Stomach smooth muscle (tissue), 2 donors: ENCODE data around the gene PPP1R3D.

ENCODE experiments used
- H3K27ac ChIP-seq: one replicate; pipeline ENCODE4 v1.7.0; 2013; ENCODE audit warnings: mild to moderate bottlenecking, low read length, inconsistent platforms
- H3K27me3 ChIP-seq, 2 donors: one replicate each; pipeline ENCODE4 v1.7.0; 2013; ENCODE audit warnings: low read length in 2 of 2; ENCODE audit not compliant: insufficient read depth in 2 of 2, control insufficient read depth in 1 of 2
- H3K36me3 ChIP-seq, 2 donors: one replicate each; pipeline ENCODE4 v1.7.0; 2013; ENCODE audit warnings: low read length in 2 of 2; ENCODE audit not compliant: control insufficient read depth in 2 of 2, insufficient read depth in 2 of 2
- H3K4me1 ChIP-seq: one replicate; pipeline ENCODE4 v1.7.0; 2013; ENCODE audit warnings: low read length; ENCODE audit not compliant: control insufficient read depth, insufficient read depth
- H3K4me3 ChIP-seq, 2 donors: one replicate each; pipeline ENCODE4 v1.7.0; 2013; ENCODE audit warnings: low read length in 2 of 2
- H3K9ac ChIP-seq, 2 donors: one replicate each; pipeline ENCODE4 v1.7.0; 2013; ENCODE audit warnings: low read length in 2 of 2, mild to moderate bottlenecking in 1 of 2
- H3K9me3 ChIP-seq, 2 donors: one replicate each; pipeline ENCODE4 v1.7.0; 2013; ENCODE audit warnings: low read length in 2 of 2; ENCODE audit not compliant: control insufficient read depth in 2 of 2
- donor health status: healthy.
- donor health status: Pancreatic carcinoma.

PPP1R3D gene

DNA sequence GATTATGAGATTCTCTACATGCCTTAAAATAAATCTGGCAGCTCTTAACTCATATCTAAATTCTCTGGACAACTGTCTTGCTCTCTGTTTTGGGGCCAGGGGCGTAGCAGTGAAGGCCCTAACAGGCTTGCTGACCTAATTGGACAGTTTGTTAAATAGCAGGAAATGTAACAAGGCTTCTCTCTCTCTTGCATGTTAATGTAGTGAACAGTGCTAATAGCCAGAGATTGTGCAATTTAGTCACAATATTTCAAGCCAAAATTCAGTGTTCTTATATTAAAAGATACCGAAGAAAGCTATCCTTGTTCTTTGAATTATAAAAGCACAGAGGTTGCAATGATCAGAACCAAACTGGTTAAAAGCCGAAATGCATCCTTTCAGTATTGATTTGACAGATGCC lies 3.0 kb downstream of the PPP1R3D start:
- no peak overlapping the region for H3K27ac ChIP-seq
- H3K9me3 ChIP-seq: no peaks in the 10 kb centered on the region
- H3K4me3 ChIP-seq: no peak overlapping the region
- no peak overlapping the region for H3K9ac ChIP-seq
- no peaks in the 10 kb centered on the region for H3K36me3 ChIP-seq
- no peaks in the 10 kb centered on the region for H3K27me3 ChIP-seq
- peaks cover 32% of the 10 kb centered on the region for H3K4me1 ChIP-seq

DNA sequence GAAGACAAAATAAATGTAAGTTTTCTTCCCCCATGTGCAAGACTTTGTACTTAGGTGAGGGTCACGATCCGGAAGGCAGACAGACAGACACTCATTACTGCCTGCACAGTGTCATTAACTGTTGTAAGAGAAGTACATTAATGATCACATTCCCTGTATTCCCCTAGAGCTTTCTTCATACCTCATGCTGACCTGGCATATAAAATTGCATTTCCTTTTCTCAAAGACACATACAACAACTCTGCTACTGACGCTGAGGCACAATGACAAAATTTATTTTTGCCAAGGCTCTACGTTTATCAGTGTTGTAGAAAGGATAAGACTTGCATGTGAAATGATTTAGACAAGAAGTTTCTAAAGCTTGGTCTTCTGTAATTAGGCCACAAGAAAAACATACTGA lies 3.7 kb downstream of the PPP1R3D start:
- Histone ChIP-seq H3K36me3 (no peaks in the 10 kb centered on the region), H3K4me3 (no peak overlapping the region), H3K9ac (no peak overlapping the region), H3K27me3 (no peaks in the 10 kb centered on the region), H3K4me1 (peaks cover 29% of the 10 kb centered on the region), H3K27ac (no peak overlapping the region), H3K9me3 (no peaks in the 10 kb centered on the region)

DNA sequence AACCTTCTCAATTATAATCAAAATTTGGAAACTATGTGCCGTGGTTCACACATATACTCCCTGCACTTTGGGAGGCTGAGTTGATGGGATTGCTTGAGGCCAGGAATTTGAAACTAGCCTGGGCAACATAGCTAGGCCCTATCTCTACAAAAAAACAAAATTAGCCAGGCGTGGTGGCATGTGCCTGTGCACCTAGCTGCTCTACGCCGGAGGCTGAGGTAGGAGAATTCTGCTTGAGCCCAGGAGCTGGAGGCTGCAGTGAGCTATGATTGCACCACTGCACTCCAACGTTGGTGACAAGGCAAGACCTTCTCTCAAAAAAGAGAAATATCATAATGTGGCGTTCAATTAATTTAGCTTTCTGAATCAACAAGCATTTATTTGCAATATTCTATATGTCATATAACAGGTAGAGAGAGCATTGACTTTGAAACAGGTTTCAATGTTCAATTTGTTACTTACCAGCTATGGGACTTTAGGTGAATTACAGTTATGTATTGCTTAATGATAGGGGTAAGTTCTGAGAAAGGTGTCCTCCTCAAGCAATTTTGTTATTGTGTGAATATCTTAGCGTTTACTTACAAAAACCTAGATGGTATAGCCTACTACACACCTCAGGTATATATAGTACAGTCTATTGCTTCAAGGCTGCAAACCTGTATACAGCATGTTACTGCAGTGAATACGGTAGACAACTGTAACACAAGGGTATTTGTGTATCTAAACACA lies 4.5 kb downstream of the PPP1R3D start:
- Histone ChIP-seq H3K4me1 (peaks cover 22% of the 10 kb centered on the region), H3K27me3 (no peaks in the 10 kb centered on the region), H3K9ac (no peak overlapping the region), H3K27ac (no peak overlapping the region), H3K4me3 (no peak overlapping the region), H3K9me3 (no peaks in the 10 kb centered on the region), H3K36me3 (no peaks in the 10 kb centered on the region)

DNA sequence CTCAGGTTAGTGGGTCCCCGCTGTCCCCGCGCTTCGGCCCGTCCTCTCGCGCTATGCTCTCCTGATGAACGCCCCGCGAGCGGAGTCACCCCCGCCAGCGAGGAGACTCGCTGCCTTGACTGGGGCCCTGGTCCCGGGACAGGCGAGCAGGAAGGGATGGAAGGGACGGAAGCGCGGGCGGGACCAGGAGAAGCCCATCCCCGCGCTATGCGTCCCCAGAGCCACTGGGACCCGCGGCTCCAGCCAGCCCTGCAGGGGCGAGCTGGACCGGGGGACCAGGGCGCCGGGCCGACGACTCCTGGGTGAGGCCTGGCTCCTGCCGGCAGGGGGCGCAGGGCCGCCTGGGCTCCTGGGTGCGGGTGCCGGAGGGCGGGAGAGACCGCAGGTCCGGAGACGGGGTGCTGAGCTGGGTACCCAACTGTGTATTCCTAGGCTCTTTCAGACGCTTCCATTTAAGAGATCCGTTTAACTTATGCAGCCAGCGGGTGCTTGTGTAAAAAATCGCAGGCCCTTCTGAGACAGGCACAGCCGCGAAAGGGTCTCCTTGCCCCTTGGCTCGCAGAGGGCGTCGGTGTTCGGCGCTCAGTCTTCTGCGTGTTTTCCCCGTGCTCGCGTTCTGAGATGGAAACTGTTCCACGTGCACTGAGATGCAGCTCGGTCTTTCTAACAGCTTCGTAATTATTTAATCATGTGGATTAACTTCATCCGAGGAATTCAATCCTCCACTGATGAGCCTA lies 6.1 kb downstream of the PPP1R3D start:
- Histone ChIP-seq H3K27me3 (no peaks in the 10 kb centered on the region), H3K27ac (no peak overlapping the region), H3K4me1 (peaks cover 18% of the 10 kb centered on the region), H3K9me3 (no peaks in the 10 kb centered on the region), H3K36me3 (no peaks in the 10 kb centered on the region), H3K4me3 (peak overlapping the region; percentile 70 to 83), H3K9ac (peak overlapping the region; percentile 53 to 73)

DNA sequence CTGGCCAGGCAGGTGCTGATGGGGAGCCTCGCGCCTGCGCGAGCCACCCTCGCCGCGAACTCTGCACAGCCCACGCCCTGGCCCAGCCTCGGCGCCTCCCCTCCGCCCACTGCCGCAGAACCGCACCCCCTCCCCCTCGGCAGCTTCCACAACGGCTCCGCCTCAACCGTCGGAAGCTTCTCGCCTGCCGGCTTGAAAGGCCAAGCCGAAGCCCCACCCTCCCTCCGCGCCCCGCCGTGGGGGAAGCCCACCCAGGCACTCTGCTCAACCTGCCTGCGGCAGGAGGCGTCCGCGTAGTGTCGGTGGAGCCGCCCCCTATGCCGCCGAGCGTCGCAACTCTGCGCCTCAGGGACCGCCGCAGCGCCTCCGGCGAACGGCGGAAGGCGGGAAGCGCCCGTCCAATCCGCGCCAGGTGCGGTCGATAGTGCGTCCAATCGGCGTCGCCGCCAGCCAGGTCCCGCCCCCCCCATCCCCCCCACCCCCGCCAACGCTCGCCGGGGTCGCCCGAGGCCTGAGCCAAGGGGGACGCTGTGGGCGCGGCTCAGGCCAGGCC lies 6.7 kb downstream of the PPP1R3D start, which contains the start of gene SYCP2:
Gene SYCP2, minus strand, starts transcription at position 342 of the 553 bp plus-strand sequence. CDS start 11,224 bp downstream, outside the sequence.
- Histone ChIP-seq H3K9ac (peak within 1 kb of the TSS; percentile 53 to 73), H3K4me3 (peak within 1 kb of the TSS; percentile 70 to 83)

DNA sequence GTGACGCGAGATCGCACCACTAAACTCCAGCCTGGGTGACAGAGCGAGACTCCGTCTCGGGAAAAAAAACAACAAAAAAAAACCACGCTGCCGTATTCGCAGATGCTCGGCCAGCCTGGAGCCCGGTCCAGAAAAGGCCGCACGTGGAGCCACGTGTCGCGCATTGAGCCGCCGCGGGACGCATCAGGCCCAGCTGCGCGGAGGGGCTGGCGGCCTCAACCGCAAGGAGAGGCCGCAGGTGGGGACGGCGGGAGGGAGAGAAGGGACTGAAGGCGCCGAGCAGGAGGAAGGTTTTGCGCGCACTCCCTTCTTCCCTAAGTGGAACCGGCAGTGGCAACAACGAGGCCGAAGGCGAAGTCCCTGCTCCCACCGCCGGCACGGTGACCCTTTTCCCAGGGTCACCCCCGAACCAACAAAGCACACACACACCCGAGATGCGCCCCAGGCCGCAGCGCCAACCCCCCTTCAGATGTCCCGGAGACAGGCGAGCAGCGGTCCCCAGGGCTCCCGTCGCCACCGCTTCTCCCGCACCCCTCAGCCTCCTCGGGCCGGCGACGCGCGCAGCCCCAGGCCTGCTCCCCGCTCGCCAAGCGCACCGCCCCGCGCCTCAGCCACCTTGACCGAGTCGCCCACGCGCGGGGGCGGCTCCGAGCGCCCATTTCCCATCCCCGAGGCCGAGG lies 7.3 kb downstream of the PPP1R3D start:
- no peak overlapping the region for H3K27ac ChIP-seq

More for the DNA sequence above, 6.7 kb downstream of the PPP1R3D start, which contains the start of gene SYCP2:
- H3K9me3 ChIP-seq: no peaks in the 10 kb centered on the region
- no peaks in the 10 kb centered on the region for H3K36me3 ChIP-seq
- H3K4me1 ChIP-seq: peaks cover 11% of the 10 kb centered on the region
- H3K27ac ChIP-seq: no peak within 1 kb of the TSS
- no peaks in the 10 kb centered on the region for H3K27me3 ChIP-seq

DNA sequence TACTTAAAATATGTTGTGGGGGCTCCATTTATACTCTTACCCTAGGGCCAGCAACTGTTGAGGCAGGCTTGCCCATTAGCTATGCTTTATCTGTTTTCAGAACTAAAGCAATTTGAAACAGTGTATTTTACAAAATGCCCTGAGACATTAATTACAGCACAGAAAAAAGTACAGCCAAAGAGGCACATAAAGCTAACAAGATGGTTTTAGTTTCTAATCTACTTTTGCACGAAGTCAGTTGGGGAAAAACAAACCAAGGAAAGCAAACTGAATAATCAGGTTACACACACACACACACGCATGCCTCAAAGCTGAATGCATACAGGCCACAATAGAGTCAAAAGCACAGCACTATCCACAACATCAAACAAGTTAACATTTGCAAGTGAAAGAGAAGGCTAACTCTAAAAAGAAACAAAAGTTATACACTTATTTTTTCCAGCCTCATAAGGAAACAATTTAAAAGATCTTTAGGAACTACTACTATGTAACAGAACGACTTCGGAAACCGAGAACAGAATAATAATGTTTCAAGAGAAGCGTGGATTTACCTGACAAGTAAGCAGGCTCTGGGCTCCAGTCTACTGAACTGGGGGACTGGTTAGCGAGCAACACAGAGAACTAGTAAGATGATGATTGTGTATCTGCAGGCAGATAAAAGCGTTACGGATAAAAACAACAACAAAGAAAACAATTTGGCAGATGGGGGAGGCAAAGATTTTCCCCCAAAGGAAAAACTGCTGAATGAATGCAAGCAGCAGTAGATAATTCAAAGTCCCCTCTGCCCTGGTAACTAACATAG lies 8.4 kb downstream of the PPP1R3D start:
- H3K4me3 ChIP-seq: no peak overlapping the region
- H3K27ac ChIP-seq: no peak overlapping the region

More for the DNA sequence above, 7.3 kb downstream of the PPP1R3D start:
- Histone ChIP-seq H3K36me3 (no peaks in the 10 kb centered on the region), H3K27me3 (no peaks in the 10 kb centered on the region), H3K9me3 (no peaks in the 10 kb centered on the region), H3K4me1 (peaks cover 5% of the 10 kb centered on the region), H3K9ac (no peak overlapping the region), H3K4me3 (peak overlapping the region in 1 of 2 donors; percentile 83)

DNA sequence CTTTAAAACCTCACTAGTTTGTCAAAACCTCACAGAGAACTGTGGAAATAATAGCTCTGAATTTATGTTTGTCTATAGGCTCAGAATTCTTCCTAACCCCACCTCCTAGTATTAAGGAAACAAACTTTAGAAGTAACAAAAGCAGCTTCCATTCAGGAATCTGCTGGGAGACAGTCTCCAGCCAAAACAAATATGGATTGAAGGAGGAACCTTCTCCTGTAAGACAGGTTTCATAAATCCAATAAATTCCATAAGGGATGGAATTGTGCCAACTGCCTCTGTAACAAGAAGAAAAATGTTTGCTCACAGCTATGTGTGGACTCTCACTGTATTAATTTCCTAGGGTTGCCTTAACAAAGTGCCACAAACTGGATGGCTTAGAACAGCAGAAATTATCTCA lies 14.2 kb downstream of the PPP1R3D start:
- Histone ChIP-seq H3K4me3 (no peak overlapping the region), H3K9me3 (no peaks in the 10 kb centered on the region), H3K36me3 (no peaks in the 10 kb centered on the region), H3K27ac (no peak overlapping the region), H3K9ac (no peak overlapping the region), H3K4me1 (no peaks in the 10 kb centered on the region), H3K27me3 (peaks cover 0 to 4% of the 10 kb centered on the region in 2 donors)

More for the DNA sequence above, 8.4 kb downstream of the PPP1R3D start:
- Histone ChIP-seq H3K36me3 (no peaks in the 10 kb centered on the region), H3K9me3 (no peaks in the 10 kb centered on the region), H3K4me1 (peaks cover 4% of the 10 kb centered on the region), H3K9ac (no peak overlapping the region), H3K27me3 (no peaks in the 10 kb centered on the region)

DNA sequence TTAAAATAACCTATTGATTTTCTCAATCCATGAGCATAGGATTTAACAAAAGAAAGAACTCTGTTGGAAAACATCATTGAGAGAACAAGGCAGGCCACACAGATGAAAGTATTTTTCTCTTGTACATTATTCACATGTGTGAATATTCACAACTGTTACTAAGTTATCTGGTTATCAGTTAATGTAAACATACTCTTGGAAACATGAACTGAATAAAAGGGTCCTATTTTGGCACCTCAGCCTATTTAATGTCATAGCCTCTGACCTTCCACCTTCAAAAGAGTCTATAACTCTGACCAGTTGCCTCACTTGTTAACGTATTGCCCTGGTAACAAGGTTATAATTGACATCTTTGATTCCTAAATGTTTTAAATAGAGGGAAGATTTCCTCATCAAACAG lies 14.7 kb downstream of the PPP1R3D start:
- H3K9me3 ChIP-seq: no peaks in the 10 kb centered on the region
- no peaks in the 10 kb centered on the region for H3K36me3 ChIP-seq
- no peak overlapping the region for H3K4me3 ChIP-seq
- peaks cover 0 to 4% of the 10 kb centered on the region in 2 donors for H3K27me3 ChIP-seq
- H3K27ac ChIP-seq: no peak overlapping the region
- H3K4me1 ChIP-seq: no peaks in the 10 kb centered on the region
- no peak overlapping the region for H3K9ac ChIP-seq

DNA sequence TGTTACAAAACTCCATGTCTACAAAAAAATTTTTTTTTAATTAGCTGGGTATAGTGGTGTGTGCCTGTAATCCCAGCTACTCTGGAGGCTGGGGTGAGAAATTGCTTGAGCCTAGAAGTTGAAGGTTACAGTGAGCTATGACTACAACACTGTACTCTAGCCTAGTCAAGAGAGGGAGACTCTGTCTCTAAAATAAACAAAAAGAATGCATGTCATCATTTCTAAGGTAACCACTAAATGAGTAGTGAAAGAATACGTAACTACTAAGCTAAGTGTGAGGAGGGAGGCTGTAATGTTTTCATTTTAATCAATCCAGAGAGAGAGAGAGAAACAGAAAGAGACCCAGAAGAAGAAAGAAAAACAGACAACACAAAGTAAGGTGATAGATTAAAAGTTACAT lies 16.6 kb downstream of the PPP1R3D start:
- H3K27me3 ChIP-seq: peaks cover 0 to 4% of the 10 kb centered on the region in 2 donors
- no peak overlapping the region for H3K4me3 ChIP-seq
- no peak overlapping the region for H3K27ac ChIP-seq
- H3K9ac ChIP-seq: no peak overlapping the region
- no peaks in the 10 kb centered on the region for H3K9me3 ChIP-seq
- H3K4me1 ChIP-seq: no peaks in the 10 kb centered on the region
- H3K36me3 ChIP-seq: no peaks in the 10 kb centered on the region
